ENCODE data around the gene CACNB1.

CACNB1 gene

GRCh38 chr17:39193346-39193745 lies 4.1 kb downstream of the CACNB1 start:
- no peak for ATAC-seq
- TF ChIP-seq ESRRG (CRISPR knock-in tag; IDR thresholded peaks at IDR 0.05), result no peak
- no peak for TF ChIP-seq CSRNP3 (CRISPR knock-in tag; IDR thresholded peaks at IDR 0.05)
- no peak for TF ChIP-seq GLIS3 (CRISPR knock-in tag; IDR thresholded peaks at IDR 0.05)
- TF ChIP-seq ZC3H10 (CRISPR knock-in tag; IDR thresholded peaks at IDR 0.05), result no peak
- TF ChIP-seq TCF4 (CRISPR knock-in tag; IDR thresholded peaks at IDR 0.05; ENCODE audit: borderline replicate concordance), result no peak
- TF ChIP-seq TOX (CRISPR knock-in tag; IDR thresholded peaks at IDR 0.05; ENCODE audit: borderline replicate concordance), result no peak
- TF ChIP-seq CSDC2 (CRISPR knock-in tag; IDR thresholded peaks at IDR 0.05), result no peak
- no peak for TF ChIP-seq CREB5 (CRISPR knock-in tag; IDR thresholded peaks at IDR 0.05; ENCODE audit: low read depth)
- no peak for TF ChIP-seq ZFP3 (CRISPR knock-in tag; IDR thresholded peaks at IDR 0.05)
- TF ChIP-seq OSR1 (CRISPR knock-in tag; IDR thresholded peaks at IDR 0.05), result no peak
- no peak for TF ChIP-seq ZNF8 (CRISPR knock-in tag; IDR thresholded peaks at IDR 0.05)
- no peak for TF ChIP-seq SNAI2 (CRISPR knock-in tag; IDR thresholded peaks at IDR 0.05)
- TF ChIP-seq RARB (CRISPR knock-in tag; IDR thresholded peaks at IDR 0.05), result no peak
- TF ChIP-seq ZNF70 (CRISPR knock-in tag; IDR thresholded peaks at IDR 0.05), result no peak
- TF ChIP-seq PPARA (CRISPR knock-in tag; IDR thresholded peaks at IDR 0.05; ENCODE audit: borderline replicate concordance), result no peak
- TF ChIP-seq ARNTL (CRISPR knock-in tag; IDR thresholded peaks at IDR 0.05; ENCODE audit: borderline replicate concordance, low read depth), result no peak
- no peak for TF ChIP-seq POU6F1 (CRISPR knock-in tag; IDR thresholded peaks at IDR 0.05; ENCODE audit: borderline replicate concordance, low read depth)

GRCh38 chr17:39192901-39193300 lies 4.6 kb downstream of the CACNB1 start:
- ATAC-seq, result no peak
- TF ChIP-seq ISL1 (CRISPR knock-in tag; IDR thresholded peaks at IDR 0.05) (no peak), ZNF565 (CRISPR knock-in tag; conservative IDR thresholded peaks at IDR 0.05; ENCODE audit: low read depth) (no peak), ESRRG (CRISPR knock-in tag; IDR thresholded peaks at IDR 0.05) (no peak), ZC3H10 (CRISPR knock-in tag; IDR thresholded peaks at IDR 0.05) (no peak), ZNF70 (CRISPR knock-in tag; IDR thresholded peaks at IDR 0.05) (no peak), PATZ1 (CRISPR knock-in tag; IDR thresholded peaks at IDR 0.05; ENCODE audit: borderline replicate concordance) (no peak)

GRCh38 chr17:39191750-39192510 lies 5.5 kb downstream of the CACNB1 start:
- ATAC-seq, result no peak

More at GRCh38 chr17:39191750-39192510, 5.5 kb downstream of the CACNB1 start:
- TF ChIP-seq ZFP30 (CRISPR knock-in tag; IDR thresholded peaks at IDR 0.05) (no peak), TOX (CRISPR knock-in tag; IDR thresholded peaks at IDR 0.05; ENCODE audit: borderline replicate concordance) (no peak), GLIS3 (CRISPR knock-in tag; IDR thresholded peaks at IDR 0.05) (no peak), ZNF8 (CRISPR knock-in tag; IDR thresholded peaks at IDR 0.05) (no peak), ZFP3 (CRISPR knock-in tag; IDR thresholded peaks at IDR 0.05) (no peak), POU6F1 (CRISPR knock-in tag; IDR thresholded peaks at IDR 0.05; ENCODE audit: borderline replicate concordance, low read depth) (no peak), TSHZ2 (CRISPR knock-in tag; IDR thresholded peaks at IDR 0.05) (no peak), BACH2 (CRISPR knock-in tag; IDR thresholded peaks at IDR 0.05; ENCODE audit: borderline replicate concordance) (no peak), ZNF565 (CRISPR knock-in tag; conservative IDR thresholded peaks at IDR 0.05; ENCODE audit: low read depth) (no peak), CSDC2 (CRISPR knock-in tag; IDR thresholded peaks at IDR 0.05) (no peak), TCF4 (CRISPR knock-in tag; IDR thresholded peaks at IDR 0.05; ENCODE audit: borderline replicate concordance) (no peak), PPARA (CRISPR knock-in tag; IDR thresholded peaks at IDR 0.05; ENCODE audit: borderline replicate concordance) (no peak), ISL1 (CRISPR knock-in tag; IDR thresholded peaks at IDR 0.05) (no peak), ZNF70 (CRISPR knock-in tag; IDR thresholded peaks at IDR 0.05) (no peak), SNAI2 (CRISPR knock-in tag; IDR thresholded peaks at IDR 0.05) (no peak), ARNTL (CRISPR knock-in tag; IDR thresholded peaks at IDR 0.05; ENCODE audit: borderline replicate concordance, low read depth) (no peak), CSRNP3 (CRISPR knock-in tag; IDR thresholded peaks at IDR 0.05) (no peak)

Measured in SK-N-SH treated with all-trans-retinoic acid at 6 μM for 48 hours (cell line).